OCI-LY1 (cell line): Measurements from ENCODE around the gene RAD50.

ENCODE experiments used
- H2AFZ ChIP-seq: fragments of 200-600 bp; sonication (generic), shearing (Covaris generic); 2 replicates; pipeline ENCODE4 v1.6.0; 2014; ENCODE audit warnings: antibody characterized with exemption, mild to moderate bottlenecking, low read length
- H3F3A ChIP-seq: fragments of 200-600 bp; sonication (generic), shearing (Covaris generic); 2 replicates; pipeline ENCODE4 v1.6.0; 2014; ENCODE audit warnings: mild to moderate bottlenecking, antibody characterized with exemption, low read length, moderate library complexity; ENCODE audit not compliant: insufficient read depth
- H3K27ac ChIP-seq: fragments of 200-600 bp; sonication (generic); 2 replicates; pipeline ENCODE4 v1.5.1; 2014; ENCODE audit warnings: low read length, mixed run types, mild to moderate bottlenecking, low read depth; ENCODE audit not compliant: poor library complexity, severe bottlenecking
- H3K27me3 ChIP-seq: fragments of 200-600 bp; sonication (generic); 2 replicates; pipeline ENCODE4 v1.6.0; 2014; ENCODE audit warnings: antibody characterized with exemption, mild to moderate bottlenecking, low read length, moderate library complexity; ENCODE audit not compliant: insufficient read depth
- H3K36me3 ChIP-seq: fragments of 200-600 bp; sonication (generic); 2 replicates; pipeline ENCODE4 v1.6.1; 2014; ENCODE audit warnings: mild to moderate bottlenecking, antibody characterized with exemption, low read length, moderate library complexity, mixed read lengths; ENCODE audit not compliant: insufficient read depth
- H3K4me1 ChIP-seq: fragments of 200-600 bp; sonication (generic); 2 replicates; pipeline ENCODE4 v1.5.1; 2014; ENCODE audit warnings: mild to moderate bottlenecking, low read length, moderate library complexity; ENCODE audit not compliant: insufficient read depth, severe bottlenecking
- H3K4me2 ChIP-seq: fragments of 200-600 bp; sonication (generic), shearing (Covaris generic); 2 replicates; pipeline ENCODE4 v1.6.1; 2014; ENCODE audit warnings: low read length
- H3K4me3 ChIP-seq: fragments of 200-600 bp; sonication (generic); 2 replicates; pipeline ENCODE4 v1.5.1; 2014; ENCODE audit warnings: low read length, low read depth, mild to moderate bottlenecking, mixed read lengths; ENCODE audit not compliant: poor library complexity, severe bottlenecking
- H3K79me2 ChIP-seq: fragments of 200-600 bp; shearing (Covaris generic); 2 replicates; pipeline ENCODE4 v1.6.1; 2016; ENCODE audit warnings: mixed run types, low read length, mixed read lengths; ENCODE audit not compliant: insufficient read depth
- H3K9ac ChIP-seq: fragments of 200-600 bp; sonication (generic), shearing (Covaris generic); 2 replicates; pipeline ENCODE4 v1.6.1; 2014; ENCODE audit warnings: mild to moderate bottlenecking, low read length, mixed read lengths
- H3K9me2 ChIP-seq: fragments of 200-600 bp; sonication (generic), shearing (Covaris generic); 2 replicates; pipeline ENCODE4 v1.6.1; 2014; ENCODE audit warnings: low read depth, mild to moderate bottlenecking, low read length, mixed read lengths
- H3K9me3 ChIP-seq: fragments of 200-600 bp; shearing (Covaris generic); 2 replicates; pipeline ENCODE4 v1.6.1; 2014; ENCODE audit warnings: low read length, mixed read lengths
- H4K20me1 ChIP-seq: fragments of 200-600 bp; sonication (generic), shearing (Covaris generic); 2 replicates; pipeline ENCODE4 v1.6.0; 2016; ENCODE audit warnings: mild to moderate bottlenecking, low read length; ENCODE audit not compliant: insufficient read depth
- EZH2 ChIP-seq: fragments of 200-600 bp; sonication (generic), shearing (Covaris generic); IDR thresholded peaks from 2 replicates; pipeline ENCODE4 v1.8.0; 2017; ENCODE audit warnings: borderline replicate concordance, mixed run types, mild to moderate bottlenecking, antibody characterized with exemption, low read length, moderate library complexity, mixed read lengths
- TF ChIP-seq, protein P1 (sequence below): fragments of 200-600 bp; sonication (generic), shearing (Covaris generic); IDR thresholded peaks from 2 replicates; pipeline ENCODE4 v1.5.1; 2017; ENCODE audit warnings: mild to moderate bottlenecking, antibody characterized with exemption, low read length, moderate library complexity, mixed read lengths

RAD50 gene

DNA sequence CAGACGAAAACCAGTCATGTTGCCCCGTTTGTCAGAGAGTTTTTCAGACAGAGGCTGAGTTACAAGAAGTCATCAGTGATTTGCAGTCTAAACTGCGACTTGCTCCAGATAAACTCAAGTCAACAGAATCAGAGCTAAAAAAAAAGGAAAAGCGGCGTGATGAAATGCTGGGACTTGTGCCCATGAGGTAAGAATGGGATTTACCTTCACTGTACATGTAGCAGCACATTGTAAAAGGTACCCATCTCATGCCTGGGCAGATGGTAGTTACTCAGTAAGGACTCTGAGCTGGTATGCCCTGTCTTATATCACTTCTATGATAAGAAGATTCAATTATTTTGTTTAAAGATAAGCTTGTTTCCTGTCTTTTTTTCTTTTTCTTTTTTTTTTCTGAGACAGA, 38.8 kb downstream of the RAD50 start:
- Histone ChIP-seq H3K4me3 (no peak overlapping the region), H3K27me3 (no peaks in the 10 kb centered on the region), H3K79me2 (no peaks in the 10 kb centered on the region), H3K36me3 (peaks cover 92% of the 10 kb centered on the region), H3K9ac (no peak overlapping the region), H3K9me2 (no peaks in the 10 kb centered on the region), H3K9me3 (no peaks in the 10 kb centered on the region), H3K27ac (no peak overlapping the region), H4K20me1 (no peaks in the 10 kb centered on the region), H3F3A (no peaks in the 10 kb centered on the region), H2AFZ (no peak overlapping the region), H3K4me1 (no peaks in the 10 kb centered on the region), H3K4me2 (no peak overlapping the region)
- TF ChIP-seq EZH2: no peak
- TF ChIP-seq, protein P1, sequence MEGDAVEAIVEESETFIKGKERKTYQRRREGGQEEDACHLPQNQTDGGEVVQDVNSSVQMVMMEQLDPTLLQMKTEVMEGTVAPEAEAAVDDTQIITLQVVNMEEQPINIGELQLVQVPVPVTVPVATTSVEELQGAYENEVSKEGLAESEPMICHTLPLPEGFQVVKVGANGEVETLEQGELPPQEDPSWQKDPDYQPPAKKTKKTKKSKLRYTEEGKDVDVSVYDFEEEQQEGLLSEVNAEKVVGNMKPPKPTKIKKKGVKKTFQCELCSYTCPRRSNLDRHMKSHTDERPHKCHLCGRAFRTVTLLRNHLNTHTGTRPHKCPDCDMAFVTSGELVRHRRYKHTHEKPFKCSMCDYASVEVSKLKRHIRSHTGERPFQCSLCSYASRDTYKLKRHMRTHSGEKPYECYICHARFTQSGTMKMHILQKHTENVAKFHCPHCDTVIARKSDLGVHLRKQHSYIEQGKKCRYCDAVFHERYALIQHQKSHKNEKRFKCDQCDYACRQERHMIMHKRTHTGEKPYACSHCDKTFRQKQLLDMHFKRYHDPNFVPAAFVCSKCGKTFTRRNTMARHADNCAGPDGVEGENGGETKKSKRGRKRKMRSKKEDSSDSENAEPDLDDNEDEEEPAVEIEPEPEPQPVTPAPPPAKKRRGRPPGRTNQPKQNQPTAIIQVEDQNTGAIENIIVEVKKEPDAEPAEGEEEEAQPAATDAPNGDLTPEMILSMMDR: no peak

DNA sequence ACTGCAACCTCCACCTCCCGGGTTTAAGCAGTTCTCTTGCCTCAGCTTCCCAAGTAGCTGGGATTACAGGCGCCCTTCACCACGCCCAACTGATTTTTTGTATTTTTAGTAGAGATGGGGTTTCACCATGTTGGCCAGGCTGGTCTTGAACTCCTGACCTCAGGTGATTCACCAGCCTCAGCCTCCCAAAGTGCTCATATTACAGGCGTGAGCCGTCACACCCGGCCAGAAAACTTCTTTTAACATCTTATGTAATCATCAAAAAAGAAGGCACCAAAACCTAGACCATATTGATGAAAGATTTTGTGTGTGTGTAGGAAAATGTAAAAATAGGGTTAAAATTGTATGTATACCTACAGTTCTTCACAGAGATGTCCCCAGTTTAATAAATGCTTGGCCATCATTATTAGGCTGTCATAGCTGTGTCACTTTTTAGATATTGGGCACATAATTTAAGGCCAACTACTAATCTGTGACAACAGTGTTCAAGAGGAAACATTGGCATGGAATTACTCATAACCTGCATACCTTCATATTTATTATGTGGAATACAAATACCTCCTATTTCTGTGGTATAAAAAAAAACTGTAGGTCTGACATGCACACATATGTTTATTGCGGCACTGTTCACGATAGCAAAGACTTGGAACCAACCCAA, 44.4 kb downstream of the RAD50 start:
- Histone ChIP-seq H3K9me2 (no peaks in the 10 kb centered on the region), H4K20me1 (no peaks in the 10 kb centered on the region), H3K9me3 (no peaks in the 10 kb centered on the region), H3F3A (no peaks in the 10 kb centered on the region), H3K79me2 (no peaks in the 10 kb centered on the region), H3K4me3 (no peak overlapping the region), H3K9ac (no peak overlapping the region), H3K36me3 (peaks cover 87% of the 10 kb centered on the region), H3K27ac (no peak overlapping the region), H3K27me3 (no peaks in the 10 kb centered on the region), H3K4me2 (no peak overlapping the region), H2AFZ (no peak overlapping the region), H3K4me1 (no peaks in the 10 kb centered on the region)
- no peak for TF ChIP-seq EZH2
- TF ChIP-seq, protein P1: no peak

DNA sequence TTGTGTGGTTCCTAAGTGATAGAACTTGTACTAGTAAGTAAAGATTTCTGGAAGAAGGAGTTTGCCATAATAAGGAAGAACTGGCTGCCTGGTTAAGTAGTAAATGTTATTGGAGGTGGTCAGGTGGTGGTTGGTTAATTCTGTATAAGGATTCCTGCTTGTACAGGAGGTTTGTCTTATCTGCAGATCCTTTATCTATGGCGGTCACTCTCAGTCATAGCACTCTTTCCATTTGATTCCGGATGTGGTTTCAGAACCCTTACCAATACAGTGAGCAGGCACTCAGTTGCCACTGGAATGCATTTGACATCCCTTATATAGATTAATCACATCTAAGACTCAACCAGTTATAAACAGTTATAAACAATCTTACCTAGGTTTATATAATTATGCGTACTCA, 50.3 kb downstream of the RAD50 start:
- Histone ChIP-seq H3K9ac (no peak overlapping the region), H2AFZ (no peak overlapping the region), H3K9me3 (no peaks in the 10 kb centered on the region), H3K4me1 (no peaks in the 10 kb centered on the region), H3K27ac (no peak overlapping the region), H4K20me1 (no peaks in the 10 kb centered on the region), H3K79me2 (no peaks in the 10 kb centered on the region), H3K9me2 (no peaks in the 10 kb centered on the region), H3K4me3 (no peak overlapping the region), H3K4me2 (no peak overlapping the region), H3K36me3 (peaks cover 86% of the 10 kb centered on the region), H3F3A (no peaks in the 10 kb centered on the region; the same call in 1 of the 2 replicates), H3K27me3 (no peaks in the 10 kb centered on the region)
- TF ChIP-seq, protein P1: no peak
- TF ChIP-seq EZH2: no peak
